DMS 273 treated with DMSO at 0.1 percent for 48 hours (cell line): Measurements from ENCODE around the gene ABHD4.
"Not testable (repeated sequence)": the region's sequence is repeated elsewhere in the genome, so short reads cannot be mapped to it uniquely, and the experiment has no call there.

Experiments used
- DNase-seq: peaks from one replicate; lab custom pipeline; 2025; lab: John Stamatoyannopoulos, UW

The ABHD4 gene, protein sequence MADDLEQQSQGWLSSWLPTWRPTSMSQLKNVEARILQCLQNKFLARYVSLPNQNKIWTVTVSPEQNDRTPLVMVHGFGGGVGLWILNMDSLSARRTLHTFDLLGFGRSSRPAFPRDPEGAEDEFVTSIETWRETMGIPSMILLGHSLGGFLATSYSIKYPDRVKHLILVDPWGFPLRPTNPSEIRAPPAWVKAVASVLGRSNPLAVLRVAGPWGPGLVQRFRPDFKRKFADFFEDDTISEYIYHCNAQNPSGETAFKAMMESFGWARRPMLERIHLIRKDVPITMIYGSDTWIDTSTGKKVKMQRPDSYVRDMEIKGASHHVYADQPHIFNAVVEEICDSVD

DNA sequence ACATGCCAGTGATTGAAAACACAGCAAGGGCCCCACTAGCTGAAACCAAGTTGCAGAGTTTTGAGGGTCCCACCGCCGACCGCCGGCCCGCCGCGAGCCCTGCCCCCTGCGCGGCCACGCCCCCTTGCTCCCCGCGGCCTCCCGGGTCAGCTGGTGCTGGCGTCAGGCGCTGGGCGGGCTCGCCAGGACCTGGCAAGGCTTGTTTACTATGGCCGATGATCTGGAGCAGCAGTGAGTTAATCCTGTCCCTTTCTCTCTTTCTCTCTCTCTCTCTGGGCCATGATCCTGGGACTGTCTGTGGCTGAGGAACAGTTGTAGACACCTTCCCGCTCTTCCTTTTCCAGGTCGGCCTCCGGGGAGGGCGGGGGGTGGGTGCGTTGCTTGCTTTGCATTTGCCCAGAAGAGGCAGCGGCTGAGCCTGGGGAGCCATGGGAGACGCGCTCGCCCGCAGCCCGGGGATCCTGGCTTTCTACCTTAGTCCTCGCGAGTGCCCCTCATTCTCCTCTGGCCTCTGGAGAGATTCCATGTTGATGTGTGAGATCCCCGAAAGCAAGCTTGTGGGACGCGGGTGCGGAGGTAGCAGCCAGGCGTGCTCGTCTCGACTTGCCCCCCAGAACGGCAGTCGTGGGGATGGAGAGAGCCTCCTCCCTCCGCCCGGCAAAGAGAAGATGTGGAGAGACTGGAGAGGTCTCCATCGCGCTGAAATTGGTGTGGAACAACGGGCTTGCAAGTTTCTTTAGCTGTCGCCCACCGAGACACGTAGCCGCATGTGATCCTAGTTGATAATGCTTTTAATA lies at the start of gene ABHD4:
Gene ABHD4, plus strand, starts transcription at position 202 of the 797 bp plus-strand sequence. Its CDS starts 7 bp downstream, at position 209.
- DNase-seq = peak; percentile 19

DNA sequence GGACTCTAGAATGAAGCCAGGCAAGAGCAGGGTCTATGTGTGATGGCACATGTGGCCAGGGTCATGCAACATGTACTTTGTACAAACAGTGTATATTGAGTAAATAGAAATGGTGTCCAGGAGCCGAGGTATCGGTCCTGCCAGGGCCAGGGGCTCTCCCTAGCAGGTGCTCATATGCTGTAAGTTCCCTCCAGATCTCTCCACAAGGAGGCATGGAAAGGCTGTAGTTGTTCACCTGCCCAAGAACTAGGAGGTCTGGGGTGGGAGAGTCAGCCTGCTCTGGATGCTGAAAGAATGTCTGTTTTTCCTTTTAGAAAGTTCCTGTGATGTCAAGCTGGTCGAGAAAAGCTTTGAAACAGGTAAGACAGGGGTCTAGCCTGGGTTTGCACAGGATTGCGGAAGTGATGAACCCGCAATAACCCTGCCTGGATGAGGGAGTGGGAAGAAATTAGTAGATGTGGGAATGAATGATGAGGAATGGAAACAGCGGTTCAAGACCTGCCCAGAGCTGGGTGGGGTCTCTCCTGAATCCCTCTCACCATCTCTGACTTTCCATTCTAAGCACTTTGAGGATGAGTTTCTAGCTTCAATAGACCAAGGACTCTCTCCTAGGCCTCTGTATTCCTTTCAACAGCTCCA lies 48.7 kb upstream of the ABHD4 start:
- no peak for DNase-seq

GRCh38 chr14:22549981-22550673 lies 48.0 kb upstream of the ABHD4 start:
- peak; percentile 5 for DNase-seq

- no peak for DNase-seq
Observed at GRCh38 chr14:22551605-22551997, 46.5 kb upstream of the ABHD4 start.

- DNase-seq = no peak
Observed at GRCh38 chr14:22552001-22552826, 45.9 kb upstream of the ABHD4 start.

GRCh38 chr14:22552827-22553076 lies 45.3 kb upstream of the ABHD4 start:
- DNase-seq = no peak

- DNase-seq = no peak
Observed at GRCh38 chr14:22553445-22553844, 44.7 kb upstream of the ABHD4 start.

DNA sequence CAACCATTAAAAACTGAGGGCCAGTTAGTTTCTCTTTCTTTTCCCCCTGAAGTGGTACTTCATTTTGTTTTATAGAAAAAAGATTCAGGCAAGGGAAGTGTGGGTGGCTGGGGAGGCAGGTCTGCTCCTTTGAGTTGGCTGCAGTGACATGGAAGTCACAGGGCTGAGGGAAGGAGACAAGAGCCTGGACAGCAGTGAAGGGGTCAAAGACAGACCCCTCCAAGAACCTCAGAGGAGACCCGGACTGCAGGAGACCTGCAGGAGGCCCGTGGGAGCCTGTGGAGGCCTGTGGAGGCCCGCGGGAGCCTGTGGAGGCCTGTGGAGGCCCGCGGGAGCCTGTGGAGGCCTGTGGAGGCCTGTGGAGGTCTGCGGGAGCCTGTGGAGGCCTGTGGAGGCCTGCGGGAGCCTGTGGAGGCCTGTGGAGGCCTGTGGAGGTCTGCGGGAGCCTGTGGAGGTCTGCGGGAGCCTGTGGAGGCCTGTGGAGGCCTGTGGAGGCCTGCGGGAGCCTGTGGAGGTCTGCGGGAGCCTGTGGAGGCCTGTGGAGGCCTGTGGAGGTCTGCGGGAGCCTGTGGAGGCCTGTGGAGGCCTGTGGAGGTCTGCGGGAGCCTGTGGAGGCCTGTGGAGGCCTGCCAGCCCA lies 44.1 kb upstream of the ABHD4 start:
- not testable (repeated sequence) for DNase-seq

GRCh38 chr14:22554498-22555383 lies 43.4 kb upstream of the ABHD4 start:
- DNase-seq = no peak

GRCh38 chr14:22555384-22556011 lies 42.6 kb upstream of the ABHD4 start:
- no peak for DNase-seq

GRCh38 chr14:22556021-22556989 lies 41.8 kb upstream of the ABHD4 start:
- no peak for DNase-seq

- peak; percentile 35 for DNase-seq
Observed at GRCh38 chr14:22556990-22557623, 41.0 kb upstream of the ABHD4 start.

DNA sequence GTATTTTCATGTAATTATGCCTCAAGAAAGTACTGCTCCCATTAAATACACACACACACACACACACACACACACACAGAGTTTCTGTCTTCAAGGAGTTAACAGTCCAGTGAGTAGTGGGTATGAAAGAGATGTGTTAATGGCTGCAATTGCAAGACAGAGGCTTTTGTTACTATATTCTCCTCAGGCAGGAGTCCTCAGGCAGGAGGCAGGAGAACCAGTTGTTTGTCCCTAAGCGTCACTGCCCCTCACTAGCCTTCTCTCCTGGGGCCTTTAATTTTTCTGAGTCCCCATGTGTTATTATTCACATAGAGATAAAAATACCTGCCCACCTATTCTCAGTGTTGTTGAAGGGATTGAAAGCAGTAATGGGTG lies 40.3 kb upstream of the ABHD4 start:
- no peak for DNase-seq

GRCh38 chr14:22558221-22558913 lies 39.7 kb upstream of the ABHD4 start:
- DNase-seq = no peak

DNA sequence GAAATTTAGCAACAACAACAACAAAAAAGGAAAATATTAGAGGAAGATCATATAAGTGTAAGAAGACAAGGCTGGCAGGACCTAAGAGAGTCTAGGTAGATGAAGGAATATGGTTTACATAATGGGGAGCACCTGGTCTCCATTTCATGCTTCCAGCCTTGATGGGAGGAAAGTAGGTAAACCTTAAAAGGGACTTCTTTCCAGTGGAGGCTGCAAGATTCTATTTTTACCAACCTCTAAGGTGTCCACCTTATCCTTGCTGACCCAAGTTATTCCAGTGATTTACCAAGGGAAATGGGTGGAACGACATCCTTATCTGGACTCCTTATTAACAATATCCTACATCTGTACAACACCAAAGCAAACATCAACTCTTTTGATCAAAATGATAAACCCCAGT lies 39.1 kb upstream of the ABHD4 start:
- DNase-seq = no peak

- DNase-seq = no peak
Observed at GRCh38 chr14:22560662-22561365, 37.3 kb upstream of the ABHD4 start.

- no peak for DNase-seq
Observed at GRCh38 chr14:22561366-22561660, 36.8 kb upstream of the ABHD4 start.
